Measurements from ENCODE around the gene TP53AIP1.

TP53AIP1 gene

GRCh38 chr11:128946648-128947047 is 4.0 kb upstream of the TP53AIP1 start:
- no peak overlapping the region for H3K4me3 ChIP-seq (ENCODE audit: low read length in 2 of 2)
- H3K27me3 ChIP-seq (ENCODE audit: control insufficient read depth in 2 of 2, insufficient read depth in 2 of 2, low read length in 2 of 2), result no peaks in the 10 kb centered on the region
- no peaks in the 10 kb centered on the region for H3K9me3 ChIP-seq (ENCODE audit: control insufficient read depth in 2 of 2, low read length in 2 of 2)

GRCh38 chr11:128943428-128943976 is 831 bp upstream of the TP53AIP1 start:
- Histone ChIP-seq H3K36me3 (ENCODE audit: control insufficient read depth in 2 of 2, insufficient read depth in 2 of 2, low read length in 2 of 2) (no peaks in the 10 kb centered on the region), H3K27ac (ENCODE audit: low read depth in 2 of 2, low read length in 2 of 2) (no peak overlapping the region), H3K4me1 (ENCODE audit: control insufficient read depth in 2 of 2, insufficient read depth in 2 of 2, low read length in 2 of 2) (no peaks in the 10 kb centered on the region), H3K9ac (ENCODE audit: low read depth in 1 of 2, low read length in 2 of 2) (no peak overlapping the region), H3K27me3 (ENCODE audit: control insufficient read depth in 2 of 2, insufficient read depth in 2 of 2, low read length in 2 of 2) (peaks cover 0 to 2% of the 10 kb centered on the region in 2 donors), H3K9me3 (ENCODE audit: control insufficient read depth in 2 of 2, low read length in 2 of 2) (no peaks in the 10 kb centered on the region), H3K4me3 (ENCODE audit: low read length in 2 of 2) (no peak overlapping the region)

More at GRCh38 chr11:128946648-128947047, 4.0 kb upstream of the TP53AIP1 start:
- Histone ChIP-seq H3K4me1 (ENCODE audit: control insufficient read depth in 2 of 2, insufficient read depth in 2 of 2, low read length in 2 of 2) (no peaks in the 10 kb centered on the region), H3K27ac (ENCODE audit: low read depth in 2 of 2, low read length in 2 of 2) (no peak overlapping the region), H3K9ac (ENCODE audit: low read depth in 1 of 2, low read length in 2 of 2) (no peak overlapping the region), H3K36me3 (ENCODE audit: control insufficient read depth in 2 of 2, insufficient read depth in 2 of 2, low read length in 2 of 2) (no peaks in the 10 kb centered on the region)

GRCh38 chr11:128942272-128942612 is 429 bp downstream of the TP53AIP1 start:
- no peak overlapping the region for H3K4me3 ChIP-seq (ENCODE audit: low read length in 2 of 2)
- no peak overlapping the region for H3K27ac ChIP-seq (ENCODE audit: low read depth in 2 of 2, low read length in 2 of 2)

GRCh38 chr11:128941573-128942271 is 949 bp downstream of the TP53AIP1 start:
- Histone ChIP-seq H3K36me3 (ENCODE audit: control insufficient read depth in 2 of 2, insufficient read depth in 2 of 2, low read length in 2 of 2) (no peaks in the 10 kb centered on the region), H3K27me3 (ENCODE audit: control insufficient read depth in 2 of 2, insufficient read depth in 2 of 2, low read length in 2 of 2) (peaks cover 0 to 2% of the 10 kb centered on the region in 2 donors), H3K27ac (ENCODE audit: low read depth in 2 of 2, low read length in 2 of 2) (no peak overlapping the region), H3K9me3 (ENCODE audit: control insufficient read depth in 2 of 2, low read length in 2 of 2) (no peaks in the 10 kb centered on the region), H3K9ac (ENCODE audit: low read depth in 1 of 2, low read length in 2 of 2) (no peak overlapping the region), H3K4me1 (ENCODE audit: control insufficient read depth in 2 of 2, insufficient read depth in 2 of 2, low read length in 2 of 2) (no peaks in the 10 kb centered on the region), H3K4me3 (ENCODE audit: low read length in 2 of 2) (no peak overlapping the region)

More at GRCh38 chr11:128942272-128942612, 429 bp downstream of the TP53AIP1 start:
- no peak overlapping the region for H3K9ac ChIP-seq (ENCODE audit: low read depth in 1 of 2, low read length in 2 of 2)
- H3K27me3 ChIP-seq (ENCODE audit: control insufficient read depth in 2 of 2, insufficient read depth in 2 of 2, low read length in 2 of 2), result peaks cover 0 to 2% of the 10 kb centered on the region in 2 donors
- no peaks in the 10 kb centered on the region for H3K36me3 ChIP-seq (ENCODE audit: control insufficient read depth in 2 of 2, insufficient read depth in 2 of 2, low read length in 2 of 2)
- no peaks in the 10 kb centered on the region for H3K4me1 ChIP-seq (ENCODE audit: control insufficient read depth in 2 of 2, insufficient read depth in 2 of 2, low read length in 2 of 2)
- no peaks in the 10 kb centered on the region for H3K9me3 ChIP-seq (ENCODE audit: control insufficient read depth in 2 of 2, low read length in 2 of 2)

- Histone ChIP-seq H3K9me3 (ENCODE audit: control insufficient read depth in 2 of 2, low read length in 2 of 2) (no peaks in the 10 kb centered on the region), H3K27me3 (ENCODE audit: control insufficient read depth in 2 of 2, insufficient read depth in 2 of 2, low read length in 2 of 2) (peaks cover 0 to 2% of the 10 kb centered on the region in 2 donors), H3K27ac (ENCODE audit: low read depth in 2 of 2, low read length in 2 of 2) (no peak overlapping the region), H3K4me1 (ENCODE audit: control insufficient read depth in 2 of 2, insufficient read depth in 2 of 2, low read length in 2 of 2) (no peaks in the 10 kb centered on the region), H3K4me3 (ENCODE audit: low read length in 2 of 2) (no peak overlapping the region), H3K36me3 (ENCODE audit: control insufficient read depth in 2 of 2, insufficient read depth in 2 of 2, low read length in 2 of 2) (no peaks in the 10 kb centered on the region), H3K9ac (ENCODE audit: low read depth in 1 of 2, low read length in 2 of 2) (no peak overlapping the region)
Measured at GRCh38 chr11:128941110-128941509, 1.6 kb downstream of the TP53AIP1 start.

- H3K27me3 ChIP-seq (ENCODE audit: control insufficient read depth in 2 of 2, insufficient read depth in 2 of 2, low read length in 2 of 2), result peaks cover 0 to 2% of the 10 kb centered on the region in 2 donors
- H3K27ac ChIP-seq (ENCODE audit: low read depth in 2 of 2, low read length in 2 of 2), result no peak overlapping the region
- no peak overlapping the region for H3K9ac ChIP-seq (ENCODE audit: low read depth in 1 of 2, low read length in 2 of 2)
- no peaks in the 10 kb centered on the region for H3K9me3 ChIP-seq (ENCODE audit: control insufficient read depth in 2 of 2, low read length in 2 of 2)
- no peak overlapping the region for H3K4me3 ChIP-seq (ENCODE audit: low read length in 2 of 2)
- no peaks in the 10 kb centered on the region for H3K36me3 ChIP-seq (ENCODE audit: control insufficient read depth in 2 of 2, insufficient read depth in 2 of 2, low read length in 2 of 2)
- no peaks in the 10 kb centered on the region for H3K4me1 ChIP-seq (ENCODE audit: control insufficient read depth in 2 of 2, insufficient read depth in 2 of 2, low read length in 2 of 2)
Measured at GRCh38 chr11:128940603-128941002, 2.1 kb downstream of the TP53AIP1 start.

- Histone ChIP-seq H3K27me3 (ENCODE audit: control insufficient read depth in 2 of 2, insufficient read depth in 2 of 2, low read length in 2 of 2) (peaks cover 0 to 2% of the 10 kb centered on the region in 2 donors), H3K27ac (ENCODE audit: low read depth in 2 of 2, low read length in 2 of 2) (no peak overlapping the region), H3K9me3 (ENCODE audit: control insufficient read depth in 2 of 2, low read length in 2 of 2) (no peaks in the 10 kb centered on the region), H3K4me1 (ENCODE audit: control insufficient read depth in 2 of 2, insufficient read depth in 2 of 2, low read length in 2 of 2) (no peaks in the 10 kb centered on the region), H3K4me3 (ENCODE audit: low read length in 2 of 2) (no peak overlapping the region), H3K36me3 (ENCODE audit: control insufficient read depth in 2 of 2, insufficient read depth in 2 of 2, low read length in 2 of 2) (no peaks in the 10 kb centered on the region), H3K9ac (ENCODE audit: low read depth in 1 of 2, low read length in 2 of 2) (no peak overlapping the region)
Measured at GRCh38 chr11:128940156-128940555, 2.5 kb downstream of the TP53AIP1 start.

- Histone ChIP-seq H3K4me3 (ENCODE audit: low read length in 2 of 2) (no peak overlapping the region), H3K4me1 (ENCODE audit: control insufficient read depth in 2 of 2, insufficient read depth in 2 of 2, low read length in 2 of 2) (no peaks in the 10 kb centered on the region), H3K9me3 (ENCODE audit: control insufficient read depth in 2 of 2, low read length in 2 of 2) (no peaks in the 10 kb centered on the region), H3K9ac (ENCODE audit: low read depth in 1 of 2, low read length in 2 of 2) (no peak overlapping the region), H3K27me3 (ENCODE audit: control insufficient read depth in 2 of 2, insufficient read depth in 2 of 2, low read length in 2 of 2) (peaks cover 0 to 2% of the 10 kb centered on the region in 2 donors), H3K27ac (ENCODE audit: low read depth in 2 of 2, low read length in 2 of 2) (no peak overlapping the region), H3K36me3 (ENCODE audit: control insufficient read depth in 2 of 2, insufficient read depth in 2 of 2, low read length in 2 of 2) (no peaks in the 10 kb centered on the region)
Measured at GRCh38 chr11:128939591-128939990, 3.1 kb downstream of the TP53AIP1 start.

GRCh38 chr11:128938156-128938885 is 4.3 kb downstream of the TP53AIP1 start:
- Histone ChIP-seq H3K9ac (ENCODE audit: low read depth in 1 of 2, low read length in 2 of 2) (no peak overlapping the region), H3K27ac (ENCODE audit: low read depth in 2 of 2, low read length in 2 of 2) (no peak overlapping the region), H3K4me3 (ENCODE audit: low read length in 2 of 2) (no peak overlapping the region), H3K4me1 (ENCODE audit: control insufficient read depth in 2 of 2, insufficient read depth in 2 of 2, low read length in 2 of 2) (no peaks in the 10 kb centered on the region), H3K27me3 (ENCODE audit: control insufficient read depth in 2 of 2, insufficient read depth in 2 of 2, low read length in 2 of 2) (peaks cover 0 to 2% of the 10 kb centered on the region in 2 donors), H3K36me3 (ENCODE audit: control insufficient read depth in 2 of 2, insufficient read depth in 2 of 2, low read length in 2 of 2) (no peaks in the 10 kb centered on the region), H3K9me3 (ENCODE audit: control insufficient read depth in 2 of 2, low read length in 2 of 2) (no peaks in the 10 kb centered on the region)

- H3K9ac ChIP-seq (ENCODE audit: low read depth in 1 of 2, low read length in 2 of 2), result no peak overlapping the region
- H3K4me3 ChIP-seq (ENCODE audit: low read length in 2 of 2), result no peak overlapping the region
- no peaks in the 10 kb centered on the region for H3K9me3 ChIP-seq (ENCODE audit: control insufficient read depth in 2 of 2, low read length in 2 of 2)
- H3K36me3 ChIP-seq (ENCODE audit: control insufficient read depth in 2 of 2, insufficient read depth in 2 of 2, low read length in 2 of 2), result no peaks in the 10 kb centered on the region
- no peaks in the 10 kb centered on the region for H3K4me1 ChIP-seq (ENCODE audit: control insufficient read depth in 2 of 2, insufficient read depth in 2 of 2, low read length in 2 of 2)
- H3K27me3 ChIP-seq (ENCODE audit: control insufficient read depth in 2 of 2, insufficient read depth in 2 of 2, low read length in 2 of 2), result peaks cover 0 to 2% of the 10 kb centered on the region in 2 donors
- no peak overlapping the region for H3K27ac ChIP-seq (ENCODE audit: low read depth in 2 of 2, low read length in 2 of 2)
Measured at GRCh38 chr11:128937480-128937879, 5.2 kb downstream of the TP53AIP1 start.
